Mucosa of gallbladder (tissue), 1 donor: Measurements from ENCODE around the gene GPRIN3. TPM values are rescaled to one million over a fixed set of nuclear protein-coding genes. Genes with fewer than 3 reads are reported as not detected.
"Not testable (repeated sequence)": the region's sequence is repeated elsewhere in the genome, so short reads cannot be mapped to it uniquely, and the experiment has no call there.

Source experiments
- DNase-seq: peaks from one replicate; pipeline ENCODE4 v3.0.0-alpha.2; 2020; ENCODE audit warnings: low spot score
- total RNA-seq: library from RNA; stranded (reverse); gene quantifications from one replicate; pipeline ENCODE4 v1.2.1, GENCODE V29; 2021
- donor health status: DM: no; HTN: no; CAD: no.

GPRIN3 gene
- total RNA-seq, 1 donor from 2014 or later = 15.2 TPM

GRCh38 chr4:89216866-89217265 is 90.7 kb downstream of the GPRIN3 start:
- DNase-seq = no peak

GRCh38 chr4:89216422-89216821 is 91.2 kb downstream of the GPRIN3 start:
- no peak for DNase-seq

GRCh38 chr4:89215736-89216135 is 91.9 kb downstream of the GPRIN3 start:
- DNase-seq = no peak

- DNase-seq = no peak
Measured at GRCh38 chr4:89214308-89214707, 93.3 kb downstream of the GPRIN3 start.

- DNase-seq = no peak
Measured at GRCh38 chr4:89213382-89213701, 94.3 kb downstream of the GPRIN3 start.

- no peak for DNase-seq
Measured at GRCh38 chr4:89212666-89213381, 94.8 kb downstream of the GPRIN3 start.

GRCh38 chr4:89204624-89205023 is 103.0 kb downstream of the GPRIN3 start:
- DNase-seq = no peak

GRCh38 chr4:89203902-89204301 is 103.7 kb downstream of the GPRIN3 start:
- no peak for DNase-seq

GRCh38 chr4:89199394-89199793 is 108.2 kb downstream of the GPRIN3 start:
- DNase-seq = not testable (repeated sequence)

GRCh38 chr4:89197920-89198319 is 109.7 kb downstream of the GPRIN3 start:
- no peak for DNase-seq

GRCh38 chr4:89196745-89197144 is 110.9 kb downstream of the GPRIN3 start:
- DNase-seq = peak; percentile 50

- DNase-seq = no peak
Measured at GRCh38 chr4:89196056-89196674, 111.4 kb downstream of the GPRIN3 start.

GRCh38 chr4:89193843-89194242 is 113.8 kb downstream of the GPRIN3 start:
- no peak for DNase-seq

Other genes with a start within 250 kb of the GPRIN3 start
- 8.9 TPM for gene TIGD2, start 196.3 kb downstream of the GPRIN3 start, total RNA-seq